ENCODE results near the gene TVP23B.
"Not testable (repeated sequence)": the region's sequence is repeated elsewhere in the genome, so short reads cannot be mapped to it uniquely, and the experiment has no call there.

GRCh38 chr17:18747501-18747900 lies 33.5 kb upstream of the TVP23B start:
- not testable (repeated sequence) for TF ChIP-seq CTCF (IDR thresholded peaks at IDR 0.05 in 4 of 5, conservative IDR thresholded peaks at IDR 0.05 in 1 of 5); POLR2A (IDR thresholded peaks at IDR 0.05)
